Measurements from ENCODE around the gene CS. TPM values are rescaled to one million over a fixed set of nuclear protein-coding genes. Genes with fewer than 3 reads are reported as not detected.
A peak's percentile ranks its signal among the peaks of the same experiment; 100 is the strongest.

CS gene
- total RNA-seq, 3 donors from 2014 or later (not counting 1 experiment from before 2014, with no cell fraction given), result 185 to 190 (median 188) TPM

DNA sequence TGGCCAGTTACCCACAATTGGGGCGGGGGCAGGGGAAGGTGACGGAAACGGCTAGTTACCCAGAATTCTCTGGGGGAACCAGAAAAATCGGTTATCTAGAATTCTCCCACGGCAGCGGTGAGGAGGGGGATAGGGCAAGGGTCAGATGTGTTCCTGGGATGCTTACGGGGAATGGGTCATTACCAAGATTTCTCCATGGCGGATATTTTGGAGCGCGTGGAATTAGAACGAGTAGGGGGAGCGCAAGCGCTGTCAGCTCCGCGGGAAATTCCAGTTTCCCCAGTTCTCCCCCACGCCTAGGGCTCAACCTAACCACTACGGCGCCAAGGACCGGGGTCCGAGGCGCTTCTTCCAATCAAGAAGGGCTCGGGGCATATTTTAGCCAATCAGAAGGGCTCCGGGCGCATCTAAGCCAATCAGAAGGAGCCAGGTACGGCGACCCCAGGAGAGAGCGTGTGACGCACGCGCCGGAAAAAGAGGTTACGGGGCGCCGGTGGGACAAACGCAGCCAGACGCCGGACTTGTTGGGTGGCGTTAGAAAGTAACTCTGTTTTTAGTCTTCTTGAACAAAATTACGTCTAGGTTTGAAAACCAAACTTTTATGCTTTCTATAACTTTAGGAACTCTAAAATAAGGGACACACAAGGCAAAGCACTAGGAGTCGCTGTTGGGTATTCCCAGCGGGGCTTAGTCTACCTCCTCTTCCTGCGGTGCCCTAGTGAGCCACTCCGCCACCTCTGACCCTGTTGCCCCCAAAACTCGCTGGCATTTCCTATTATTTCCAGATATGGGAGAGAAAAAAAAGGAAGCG is 33.8 kb upstream of the CS start, which contains the start of gene PAN2:
Gene PAN2, minus strand, starts transcription at position 322 of the 811 bp plus-strand sequence. CDS start 906 bp downstream, outside the sequence.
- peaks cover 31% of the 10 kb centered on the region for H3K4me1 ChIP-seq (ENCODE audit: control insufficient read depth, insufficient read depth, low read length)
- peaks cover 19 to 34% of the 10 kb centered on the region in 2 donors for H3K4me1 Mint-ChIP-seq

GRCh38 chr12:56333197-56333678 is 33.1 kb upstream of the CS start:
- H3K4me1 ChIP-seq (ENCODE audit: control insufficient read depth, insufficient read depth, low read length), result peaks cover 27% of the 10 kb centered on the region
- ATAC-seq (peak in 2 of 3 donors; percentile 6 to 10), DNase-seq (no peak)
- peak overlapping the region; percentile 77 for H3K4me3 ChIP-seq (ENCODE audit: low read length)
- Mint-ChIP-seq H3K27ac (peak overlapping the region; percentile 99), H3K36me3 (no peaks in the 10 kb centered on the region), H3K4me1 (peaks cover 19 to 28% of the 10 kb centered on the region in 2 donors), H3K9me3 (no peaks in the 10 kb centered on the region), H3K27me3 (ENCODE audit: low read depth in 2 of 2) (no peaks in the 10 kb centered on the region), H3K4me3 (peak overlapping the region; percentile 93)
- TF ChIP-seq, protein P1, sequence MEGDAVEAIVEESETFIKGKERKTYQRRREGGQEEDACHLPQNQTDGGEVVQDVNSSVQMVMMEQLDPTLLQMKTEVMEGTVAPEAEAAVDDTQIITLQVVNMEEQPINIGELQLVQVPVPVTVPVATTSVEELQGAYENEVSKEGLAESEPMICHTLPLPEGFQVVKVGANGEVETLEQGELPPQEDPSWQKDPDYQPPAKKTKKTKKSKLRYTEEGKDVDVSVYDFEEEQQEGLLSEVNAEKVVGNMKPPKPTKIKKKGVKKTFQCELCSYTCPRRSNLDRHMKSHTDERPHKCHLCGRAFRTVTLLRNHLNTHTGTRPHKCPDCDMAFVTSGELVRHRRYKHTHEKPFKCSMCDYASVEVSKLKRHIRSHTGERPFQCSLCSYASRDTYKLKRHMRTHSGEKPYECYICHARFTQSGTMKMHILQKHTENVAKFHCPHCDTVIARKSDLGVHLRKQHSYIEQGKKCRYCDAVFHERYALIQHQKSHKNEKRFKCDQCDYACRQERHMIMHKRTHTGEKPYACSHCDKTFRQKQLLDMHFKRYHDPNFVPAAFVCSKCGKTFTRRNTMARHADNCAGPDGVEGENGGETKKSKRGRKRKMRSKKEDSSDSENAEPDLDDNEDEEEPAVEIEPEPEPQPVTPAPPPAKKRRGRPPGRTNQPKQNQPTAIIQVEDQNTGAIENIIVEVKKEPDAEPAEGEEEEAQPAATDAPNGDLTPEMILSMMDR (IDR thresholded peaks at IDR 0.05), result no peak
- peaks cover 3% of the 10 kb centered on the region for H3K36me3 ChIP-seq (ENCODE audit: control insufficient read depth, insufficient read depth, low read length)
- H3K27me3 ChIP-seq (ENCODE audit: control insufficient read depth, insufficient read depth, low read length), result no peaks in the 10 kb centered on the region
- H3K27ac ChIP-seq (ENCODE audit: low read length), result peak overlapping the region; percentile 99
- WGBS (ENCODE audit: insufficient coverage), result 6% methylated on average over 5 of the region's 8 CpGs
- no peaks in the 10 kb centered on the region for H3K9me3 ChIP-seq (ENCODE audit: control insufficient read depth, insufficient read depth, low read length)
- intact Hi-C loops (cut with micrococcal nuclease), result loop anchor here (5.0 kb wide), 1 partner anchor 134 kb away; the partner anchor contains the start of gene SPRYD4

More for the DNA sequence above, 33.8 kb upstream of the CS start, which contains the start of gene PAN2:
- DNase-seq, result peak; percentile 92 to 97
- intact Hi-C loops (cut with micrococcal nuclease), result loop anchor here (1.0 to 5.0 kb wide), 4 partner anchors 18 to 133 kb away; partner anchors contain the start of genes COQ10A, SPRYD4 and STAT2
- WGBS (ENCODE audit: insufficient coverage), result under 1% methylated on average over 44 of the region's 45 CpGs
- Mint-ChIP-seq H3K27me3 (ENCODE audit: low read depth in 2 of 2) (no peaks in the 10 kb centered on the region), H3K9me3 (no peaks in the 10 kb centered on the region), H3K27ac (peak within 1 kb of the TSS; percentile 99), H3K36me3 (no peaks in the 10 kb centered on the region), H3K4me3 (peak within 1 kb of the TSS; percentile 93)
- peak; percentile 91 to 96 (median 96) for ATAC-seq
- peak within 1 kb of the TSS; percentile 99 for H3K27ac ChIP-seq (ENCODE audit: low read length)
- peak within 1 kb of the TSS; percentile 77 for H3K4me3 ChIP-seq (ENCODE audit: low read length)
- TF ChIP-seq, protein P1 (IDR thresholded peaks at IDR 0.05), result peak; percentile 58
- no peaks in the 10 kb centered on the region for H3K27me3 ChIP-seq (ENCODE audit: control insufficient read depth, insufficient read depth, low read length)
- no peaks in the 10 kb centered on the region for H3K9me3 ChIP-seq (ENCODE audit: control insufficient read depth, insufficient read depth, low read length)
- H3K36me3 ChIP-seq (ENCODE audit: control insufficient read depth, insufficient read depth, low read length), result no peaks in the 10 kb centered on the region

- peaks cover 22% of the 10 kb centered on the region for H3K4me1 ChIP-seq (ENCODE audit: control insufficient read depth, insufficient read depth, low read length)
- TF ChIP-seq, protein P1 (IDR thresholded peaks at IDR 0.05), result no peak
- H3K9me3 Mint-ChIP-seq, result no peaks in the 10 kb centered on the region
- intact Hi-C loops (cut with micrococcal nuclease), result loop anchor here (5.0 kb wide), 1 partner anchor 135 kb away; the partner anchor contains the start of gene SPRYD4
- peaks cover under 1% of the 10 kb centered on the region for H3K36me3 Mint-ChIP-seq
- no peaks in the 10 kb centered on the region for H3K27me3 ChIP-seq (ENCODE audit: control insufficient read depth, insufficient read depth, low read length)
- no peak for ATAC-seq
- H3K4me3 Mint-ChIP-seq, result peak overlapping the region; percentile 93
- H3K27ac ChIP-seq (ENCODE audit: low read length), result peak overlapping the region; percentile 99
- H3K4me3 ChIP-seq (ENCODE audit: low read length), result peak overlapping the region; percentile 77
- DNase-seq, result no peak
- peaks cover 7% of the 10 kb centered on the region for H3K36me3 ChIP-seq (ENCODE audit: control insufficient read depth, insufficient read depth, low read length)
- H3K4me1 Mint-ChIP-seq, result peaks cover 19 to 27% of the 10 kb centered on the region in 2 donors
- H3K9me3 ChIP-seq (ENCODE audit: control insufficient read depth, insufficient read depth, low read length), result no peaks in the 10 kb centered on the region
- H3K27me3 Mint-ChIP-seq (ENCODE audit: low read depth in 2 of 2), result no peaks in the 10 kb centered on the region
- peak overlapping the region; percentile 99 for H3K27ac Mint-ChIP-seq
- 97% methylated on average over 11 of the region's 11 CpGs for WGBS (ENCODE audit: insufficient coverage)
Measured at GRCh38 chr12:56332512-56333196, 32.5 kb upstream of the CS start.

All from natural killer cell (primary cell).